ENCODE data around the gene CNTN6. TPM values are rescaled to one million over a fixed set of nuclear protein-coding genes. Genes with fewer than 3 reads are reported as not detected.

Gene CNTN6
- total RNA-seq, 4 donors from 2014 or later, result not detected

- H3K4me3 ChIP-seq (ENCODE audit: low read depth, poor library complexity, severe bottlenecking), result no peak overlapping the region
- 61 to 63% methylated on average over 2 of the region's 2 CpGs for WGBS, 2 donors
- intact Hi-C loops (cut with DNase I; ENCODE audit: low total_unique reads), result no loop called here
- DNase-seq (ENCODE audit: low spot score in 2 of 2), result no peak
- TF ChIP-seq POLR2A (IDR thresholded peaks at IDR 0.05) (no peak), CTCF (IDR thresholded peaks at IDR 0.05) (no peak)
Observed at GRCh38 chr3:1172644-1173043, 79.8 kb downstream of the CNTN6 start.

- TF ChIP-seq CTCF (IDR thresholded peaks at IDR 0.05) (no peak), POLR2A (IDR thresholded peaks at IDR 0.05) (no peak)
- 46 to 51% methylated on average over 6 of the region's 6 CpGs for WGBS, 2 donors
- no peak for DNase-seq (ENCODE audit: low spot score in 2 of 2)
- intact Hi-C loops (cut with DNase I; ENCODE audit: low total_unique reads), result no loop called here
- H3K4me3 ChIP-seq (ENCODE audit: low read depth, poor library complexity, severe bottlenecking), result no peak overlapping the region
Observed at GRCh38 chr3:1179146-1179545, 86.3 kb downstream of the CNTN6 start.

GRCh38 chr3:1183320-1184048 lies 90.7 kb downstream of the CNTN6 start:
- DNase-seq (ENCODE audit: low spot score in 2 of 2), result no peak
- no peak overlapping the region for H3K4me3 ChIP-seq (ENCODE audit: low read depth, poor library complexity, severe bottlenecking)
- TF ChIP-seq POLR2A (IDR thresholded peaks at IDR 0.05) (no peak), CTCF (IDR thresholded peaks at IDR 0.05) (no peak)
- intact Hi-C loops (cut with DNase I; ENCODE audit: low total_unique reads), result no loop called here
- 60 to 70% methylated on average over 4 of the region's 4 CpGs for WGBS, 2 donors

GRCh38 chr3:1190569-1190968 lies 97.7 kb downstream of the CNTN6 start:
- no peak for DNase-seq (ENCODE audit: low spot score in 2 of 2)
- 49 to 53% methylated on average over 3 of the region's 3 CpGs for whole genome bisulfite sequencing, 2 donors
- TF ChIP-seq POLR2A (IDR thresholded peaks at IDR 0.05) (no peak), CTCF (IDR thresholded peaks at IDR 0.05) (no peak)
- intact Hi-C loops (cut with DNase I; ENCODE audit: low total_unique reads), result no loop called here
- no peak overlapping the region for H3K4me3 ChIP-seq (ENCODE audit: low read depth, poor library complexity, severe bottlenecking)

- no peak overlapping the region for H3K4me3 ChIP-seq (ENCODE audit: low read depth, poor library complexity, severe bottlenecking)
- no peak for DNase-seq (ENCODE audit: low spot score in 2 of 2)
- intact Hi-C loops (cut with DNase I; ENCODE audit: low total_unique reads), result no loop called here
- WGBS, 2 donors, result 75 to 88% methylated on average over 1 of the region's 1 CpG
- no peak for TF ChIP-seq CTCF (IDR thresholded peaks at IDR 0.05)
Observed at GRCh38 chr3:1191026-1191425, 98.2 kb downstream of the CNTN6 start.

- DNase-seq (ENCODE audit: low spot score in 2 of 2), result no peak
- TF ChIP-seq CTCF (IDR thresholded peaks at IDR 0.05) (no peak), POLR2A (IDR thresholded peaks at IDR 0.05) (no peak)
- H3K4me3 ChIP-seq (ENCODE audit: low read depth, poor library complexity, severe bottlenecking), result no peak overlapping the region
- 35 to 44% methylated on average over 1 of the region's 1 CpG for WGBS, 2 donors
- intact Hi-C loops (cut with DNase I; ENCODE audit: low total_unique reads), result no loop called here
Observed at GRCh38 chr3:1195947-1196346, 103.1 kb downstream of the CNTN6 start.

Data from lower leg skin (tissue), 4 donors.